ENCODE results near the gene DELE1. TPM values are rescaled to one million over a fixed set of nuclear protein-coding genes. Genes with fewer than 3 reads are reported as not detected.

Gene DELE1
- total RNA-seq, 3 donors from 2014 or later (not counting 1 experiment from before 2014, with no cell fraction given), result 106 to 125 (median 115) TPM

DNA sequence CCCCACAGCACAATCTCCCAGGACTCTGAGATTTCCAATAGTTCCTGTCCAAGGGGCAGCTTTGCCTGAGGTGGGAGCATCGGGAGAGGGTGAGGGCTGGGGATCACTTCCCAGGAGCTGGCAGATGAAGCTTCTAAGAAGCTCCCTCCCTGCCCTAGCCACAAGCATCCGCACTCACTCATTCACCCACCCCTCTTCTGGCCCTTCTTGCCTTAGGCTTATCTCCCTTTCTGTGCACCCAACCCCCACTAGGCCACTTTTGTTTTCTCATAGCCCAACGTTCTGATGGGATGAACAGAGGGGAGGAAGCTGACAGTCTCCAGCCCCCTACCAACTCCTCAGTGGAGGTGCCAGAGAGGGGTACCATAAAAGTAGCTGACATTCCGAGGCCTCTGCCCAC is 41.8 kb upstream of the DELE1 start:
- Mint-ChIP-seq H3K9me3 (no peaks in the 10 kb centered on the region), H3K4me1 (peaks cover 17 to 30% of the 10 kb centered on the region in 2 donors), H3K27ac (peak overlapping the region in 1 of 2 donors; percentile 82), H3K36me3 (no peaks in the 10 kb centered on the region), H3K4me3 (no peak overlapping the region), H3K27me3 (ENCODE audit: low read depth in 2 of 2) (peaks cover 50 to 52% of the 10 kb centered on the region in 2 donors)
- 29% methylated on average over 4 of the region's 4 CpGs for WGBS (ENCODE audit: insufficient coverage)
- Histone ChIP-seq H3K4me1 (ENCODE audit: control insufficient read depth, insufficient read depth, low read length) (peaks cover 21% of the 10 kb centered on the region), H3K4me3 (ENCODE audit: low read length) (no peak overlapping the region), H3K9me3 (ENCODE audit: control insufficient read depth, insufficient read depth, low read length) (no peaks in the 10 kb centered on the region), H3K27me3 (ENCODE audit: control insufficient read depth, insufficient read depth, low read length) (peaks cover 50% of the 10 kb centered on the region), H3K27ac (ENCODE audit: low read length) (no peak overlapping the region), H3K36me3 (ENCODE audit: control insufficient read depth, insufficient read depth, low read length) (no peaks in the 10 kb centered on the region)
- no peak for DNase-seq
- intact Hi-C loops (cut with micrococcal nuclease), result no loop called here
- ATAC-seq, result no peak
- TF ChIP-seq, protein P1, sequence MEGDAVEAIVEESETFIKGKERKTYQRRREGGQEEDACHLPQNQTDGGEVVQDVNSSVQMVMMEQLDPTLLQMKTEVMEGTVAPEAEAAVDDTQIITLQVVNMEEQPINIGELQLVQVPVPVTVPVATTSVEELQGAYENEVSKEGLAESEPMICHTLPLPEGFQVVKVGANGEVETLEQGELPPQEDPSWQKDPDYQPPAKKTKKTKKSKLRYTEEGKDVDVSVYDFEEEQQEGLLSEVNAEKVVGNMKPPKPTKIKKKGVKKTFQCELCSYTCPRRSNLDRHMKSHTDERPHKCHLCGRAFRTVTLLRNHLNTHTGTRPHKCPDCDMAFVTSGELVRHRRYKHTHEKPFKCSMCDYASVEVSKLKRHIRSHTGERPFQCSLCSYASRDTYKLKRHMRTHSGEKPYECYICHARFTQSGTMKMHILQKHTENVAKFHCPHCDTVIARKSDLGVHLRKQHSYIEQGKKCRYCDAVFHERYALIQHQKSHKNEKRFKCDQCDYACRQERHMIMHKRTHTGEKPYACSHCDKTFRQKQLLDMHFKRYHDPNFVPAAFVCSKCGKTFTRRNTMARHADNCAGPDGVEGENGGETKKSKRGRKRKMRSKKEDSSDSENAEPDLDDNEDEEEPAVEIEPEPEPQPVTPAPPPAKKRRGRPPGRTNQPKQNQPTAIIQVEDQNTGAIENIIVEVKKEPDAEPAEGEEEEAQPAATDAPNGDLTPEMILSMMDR (IDR thresholded peaks at IDR 0.05), result no peak

- intact Hi-C loops (cut with micrococcal nuclease), result no loop called here
Observed at GRCh38 chr5:141882594-141883183, 41.0 kb upstream of the DELE1 start.

GRCh38 chr5:141883184-141883891 is 40.3 kb upstream of the DELE1 start:
- TF ChIP-seq, protein P1 (IDR thresholded peaks at IDR 0.05), result no peak
- ATAC-seq (no peak), DNase-seq (peak in 1 of 2 donors; percentile 36)
- Mint-ChIP-seq H3K4me1 (peaks cover 10 to 19% of the 10 kb centered on the region in 2 donors), H3K4me3 (no peak overlapping the region), H3K36me3 (no peaks in the 10 kb centered on the region), H3K27me3 (ENCODE audit: low read depth in 2 of 2) (peaks cover 48 to 50% of the 10 kb centered on the region in 2 donors), H3K27ac (no peak overlapping the region), H3K9me3 (no peaks in the 10 kb centered on the region)
- Histone ChIP-seq H3K27me3 (ENCODE audit: control insufficient read depth, insufficient read depth, low read length) (peaks cover 40% of the 10 kb centered on the region), H3K4me1 (ENCODE audit: control insufficient read depth, insufficient read depth, low read length) (peaks cover 11% of the 10 kb centered on the region), H3K9me3 (ENCODE audit: control insufficient read depth, insufficient read depth, low read length) (no peaks in the 10 kb centered on the region), H3K4me3 (ENCODE audit: low read length) (no peak overlapping the region), H3K27ac (ENCODE audit: low read length) (no peak overlapping the region), H3K36me3 (ENCODE audit: control insufficient read depth, insufficient read depth, low read length) (no peaks in the 10 kb centered on the region)
- intact Hi-C loops (cut with micrococcal nuclease), result no loop called here
- 5% methylated on average over 35 of the region's 35 CpGs for WGBS (ENCODE audit: insufficient coverage)

More at GRCh38 chr5:141882594-141883183, 41.0 kb upstream of the DELE1 start:
- H3K9me3 Mint-ChIP-seq, result no peaks in the 10 kb centered on the region
- Histone ChIP-seq H3K36me3 (ENCODE audit: control insufficient read depth, insufficient read depth, low read length) (no peaks in the 10 kb centered on the region), H3K4me3 (ENCODE audit: low read length) (no peak overlapping the region), H3K4me1 (ENCODE audit: control insufficient read depth, insufficient read depth, low read length) (peaks cover 13% of the 10 kb centered on the region), H3K27me3 (ENCODE audit: control insufficient read depth, insufficient read depth, low read length) (peaks cover 42% of the 10 kb centered on the region), H3K9me3 (ENCODE audit: control insufficient read depth, insufficient read depth, low read length) (no peaks in the 10 kb centered on the region), H3K27ac (ENCODE audit: low read length) (no peak overlapping the region)
- no peaks in the 10 kb centered on the region for H3K36me3 Mint-ChIP-seq
- ATAC-seq, result no peak
- peaks cover 10 to 22% of the 10 kb centered on the region in 2 donors for H3K4me1 Mint-ChIP-seq
- no peak overlapping the region for H3K4me3 Mint-ChIP-seq
- whole genome bisulfite sequencing (ENCODE audit: insufficient coverage), result 18% methylated on average over 12 of the region's 13 CpGs
- H3K27me3 Mint-ChIP-seq (ENCODE audit: low read depth in 2 of 2), result peaks cover 48 to 50% of the 10 kb centered on the region in 2 donors
- no peak for DNase-seq
- TF ChIP-seq, protein P1 (IDR thresholded peaks at IDR 0.05), result no peak
- H3K27ac Mint-ChIP-seq, result peak overlapping the region in 1 of 2 donors; percentile 82

Data from natural killer cell (primary cell).